HUES64 (cell line): Measurements from ENCODE around the gene FAM24B.
A peak's percentile ranks its signal among the peaks of the same experiment; 100 is the strongest.
"Not testable (repeated sequence)": the region's sequence is repeated elsewhere in the genome, so short reads cannot be mapped to it uniquely, and the experiment has no call there.

ENCODE experiments used
- H3K27ac ChIP-seq: 2 replicates; pipeline ENCODE4 v1.7.0; 2013; ENCODE audit warnings: low read depth, low read length, inconsistent platforms
- H3K27me3 ChIP-seq: 2 replicates; pipeline ENCODE4 v1.6.1; 2013; ENCODE audit warnings: mild to moderate bottlenecking, low read length; ENCODE audit not compliant: insufficient read depth
- H3K36me3 ChIP-seq: 2 replicates; pipeline ENCODE4 v1.6.1; 2013; ENCODE audit warnings: mild to moderate bottlenecking, low read length; ENCODE audit not compliant: insufficient read depth
- H3K4me1 ChIP-seq: 2 replicates; pipeline ENCODE4 v1.6.1; 2013; ENCODE audit warnings: mild to moderate bottlenecking, low read length, moderate library complexity; ENCODE audit not compliant: insufficient read depth
- H3K4me3 ChIP-seq: 2 replicates; pipeline ENCODE4 v1.5.1; 2013; ENCODE audit warnings: mild to moderate bottlenecking, low read length, moderate library complexity
- H3K9ac ChIP-seq: 2 replicates; pipeline ENCODE4 v1.6.1; 2013; ENCODE audit warnings: mild to moderate bottlenecking, low read depth, low read length
- H3K9me3 ChIP-seq: 2 replicates; pipeline ENCODE4 v1.6.1; 2013; ENCODE audit warnings: low read depth, low read length; ENCODE audit not compliant: insufficient read depth
- WGBS: fragments of 150-250, 120-280 bp; methylation state at CpG from one replicate; pipeline ENCODE4 v1.1.7; 2013; ENCODE audit warnings: missing lambda C conversion rate; 5-methylcytosine and 5-hydroxymethylcytosine counted together

Gene FAM24B

GRCh38 chr10:122876467-122876855, 2.9 kb downstream of the FAM24B start:
- Histone ChIP-seq H3K4me3 (peak overlapping the region; percentile 77), H3K36me3 (no peaks in the 10 kb centered on the region), H3K27me3 (peaks cover 11% of the 10 kb centered on the region; the same call in 1 of the 2 replicates), H3K9ac (peak overlapping the region; percentile 52), H3K27ac (peak overlapping the region; percentile 92), H3K9me3 (no peaks in the 10 kb centered on the region), H3K4me1 (peaks cover 58% of the 10 kb centered on the region)
- 57% methylated on average over 1 of the region's 1 CpG for WGBS

- H3K4me1 ChIP-seq = peaks cover 58% of the 10 kb centered on the region
- H3K27ac ChIP-seq = peak overlapping the region; percentile 92
- peak overlapping the region; percentile 52; the same call in 1 of the 2 replicates for H3K9ac ChIP-seq
- peaks cover 8% of the 10 kb centered on the region; the same call in 1 of the 2 replicates for H3K27me3 ChIP-seq
- no peaks in the 10 kb centered on the region for H3K36me3 ChIP-seq
- WGBS = 4% methylated on average over 6 of the region's 6 CpGs
- peak overlapping the region; percentile 77 for H3K4me3 ChIP-seq
- no peaks in the 10 kb centered on the region for H3K9me3 ChIP-seq
Observed at GRCh38 chr10:122875843-122876466, 3.4 kb downstream of the FAM24B start.

- H3K27ac ChIP-seq, H3K4me3 ChIP-seq, H3K36me3 ChIP-seq, H3K27me3 ChIP-seq, H3K9ac ChIP-seq, H3K9me3 ChIP-seq: not testable (repeated sequence)
- 93% methylated on average over 1 of the region's 2 CpGs for WGBS
- H3K4me1 ChIP-seq = peaks cover 38% of the 10 kb centered on the region
Observed at GRCh38 chr10:122871947-122872346, 7.4 kb downstream of the FAM24B start.

GRCh38 chr10:122868768-122869167, 10.6 kb downstream of the FAM24B start:
- not testable (repeated sequence) for H3K36me3 ChIP-seq, H3K27me3 ChIP-seq, H3K4me1 ChIP-seq, H3K4me3 ChIP-seq, H3K27ac ChIP-seq, H3K9ac ChIP-seq
- H3K9me3 ChIP-seq = peaks cover 12% of the 10 kb centered on the region
- WGBS = 93% methylated on average over 1 of the region's 2 CpGs

GRCh38 chr10:122866757-122867482, 12.5 kb downstream of the FAM24B start:
- H3K4me3 ChIP-seq, H3K36me3 ChIP-seq, H3K27me3 ChIP-seq, H3K9ac ChIP-seq, H3K27ac ChIP-seq, H3K4me1 ChIP-seq: not testable (repeated sequence)
- peaks cover 12% of the 10 kb centered on the region for H3K9me3 ChIP-seq
- 94% methylated on average over 3 of the region's 3 CpGs for WGBS

- H3K9me3 ChIP-seq = peaks cover 12% of the 10 kb centered on the region
- no peak overlapping the region for H3K4me3 ChIP-seq
- WGBS = 100% methylated on average over 1 of the region's 1 CpG
- H3K27ac ChIP-seq = no peak overlapping the region
- H3K4me1 ChIP-seq = peaks cover 7% of the 10 kb centered on the region; the same call in 1 of the 2 replicates
- no peaks in the 10 kb centered on the region; the same call in 1 of the 2 replicates for H3K36me3 ChIP-seq
- H3K9ac ChIP-seq = no peak overlapping the region
- no peaks in the 10 kb centered on the region for H3K27me3 ChIP-seq
Observed at GRCh38 chr10:122864901-122865300, 14.5 kb downstream of the FAM24B start.

GRCh38 chr10:122864194-122864592, 15.2 kb downstream of the FAM24B start:
- Histone ChIP-seq H3K9ac (no peak overlapping the region), H3K4me1 (peaks cover 7% of the 10 kb centered on the region; the same call in 1 of the 2 replicates), H3K4me3 (no peak overlapping the region), H3K9me3 (peaks cover 12% of the 10 kb centered on the region), H3K36me3 (no peaks in the 10 kb centered on the region; the same call in 1 of the 2 replicates), H3K27me3 (no peaks in the 10 kb centered on the region), H3K27ac (no peak overlapping the region)
- WGBS = 100% methylated on average over 1 of the region's 2 CpGs

GRCh38 chr10:122863216-122864193, 15.9 kb downstream of the FAM24B start:
- Histone ChIP-seq H3K9me3 (peaks cover 12% of the 10 kb centered on the region), H3K27me3 (no peaks in the 10 kb centered on the region), H3K27ac (no peak overlapping the region), H3K4me3 (no peak overlapping the region), H3K4me1 (peaks cover 7% of the 10 kb centered on the region; the same call in 1 of the 2 replicates), H3K36me3 (peaks cover 2% of the 10 kb centered on the region), H3K9ac (no peak overlapping the region)
- WGBS = 94% methylated on average over 2 of the region's 2 CpGs

- Histone ChIP-seq H3K9me3 (peaks cover 6% of the 10 kb centered on the region), H3K4me3 (no peak overlapping the region), H3K27ac (no peak overlapping the region), H3K27me3 (no peaks in the 10 kb centered on the region), H3K4me1 (peaks cover 12% of the 10 kb centered on the region), H3K36me3 (peaks cover 2% of the 10 kb centered on the region), H3K9ac (no peak overlapping the region)
- 84% methylated on average over 1 of the region's 1 CpG for WGBS
Observed at GRCh38 chr10:122861711-122862161, 17.6 kb downstream of the FAM24B start.

- Histone ChIP-seq H3K9ac (no peak overlapping the region), H3K9me3 (no peaks in the 10 kb centered on the region), H3K4me3 (no peak overlapping the region), H3K4me1 (peaks cover 13% of the 10 kb centered on the region), H3K36me3 (peaks cover 6% of the 10 kb centered on the region; the same call in 1 of the 2 replicates), H3K27me3 (no peaks in the 10 kb centered on the region), H3K27ac (no peak overlapping the region)
- 86% methylated on average over 1 of the region's 1 CpG for WGBS
Observed at GRCh38 chr10:122859527-122859926, 19.9 kb downstream of the FAM24B start.
